Inferior parietal cortex (tissue), 1 donor: Measurements from ENCODE around the gene TSPAN18.

Experiments
- DNase-seq: peaks from one replicate; pipeline ENCODE4 v3.0.0-alpha.2; 2016; ENCODE audit errors: extremely low spot score

The TSPAN18 gene

DNA sequence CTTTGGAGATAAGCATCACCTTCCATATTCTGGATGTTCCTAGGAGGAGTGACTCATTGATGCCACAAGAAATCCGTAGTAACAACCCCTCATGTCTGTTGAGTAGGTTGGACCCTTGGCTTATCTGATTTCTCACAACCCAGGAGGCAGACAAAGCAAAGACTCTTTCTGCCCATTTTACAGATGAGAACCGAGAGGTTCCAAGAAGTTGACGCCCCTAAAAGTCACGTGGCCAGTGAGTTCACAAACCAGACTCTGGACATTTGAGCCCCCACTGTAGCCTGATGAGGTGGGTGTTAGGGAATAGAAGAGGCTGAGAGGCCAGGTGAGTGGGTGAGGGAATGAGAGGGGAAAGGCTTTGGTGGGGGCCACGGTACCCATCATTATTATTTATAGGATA, 70.3 kb downstream of the TSPAN18 start:
- DNase-seq: no peak

DNA sequence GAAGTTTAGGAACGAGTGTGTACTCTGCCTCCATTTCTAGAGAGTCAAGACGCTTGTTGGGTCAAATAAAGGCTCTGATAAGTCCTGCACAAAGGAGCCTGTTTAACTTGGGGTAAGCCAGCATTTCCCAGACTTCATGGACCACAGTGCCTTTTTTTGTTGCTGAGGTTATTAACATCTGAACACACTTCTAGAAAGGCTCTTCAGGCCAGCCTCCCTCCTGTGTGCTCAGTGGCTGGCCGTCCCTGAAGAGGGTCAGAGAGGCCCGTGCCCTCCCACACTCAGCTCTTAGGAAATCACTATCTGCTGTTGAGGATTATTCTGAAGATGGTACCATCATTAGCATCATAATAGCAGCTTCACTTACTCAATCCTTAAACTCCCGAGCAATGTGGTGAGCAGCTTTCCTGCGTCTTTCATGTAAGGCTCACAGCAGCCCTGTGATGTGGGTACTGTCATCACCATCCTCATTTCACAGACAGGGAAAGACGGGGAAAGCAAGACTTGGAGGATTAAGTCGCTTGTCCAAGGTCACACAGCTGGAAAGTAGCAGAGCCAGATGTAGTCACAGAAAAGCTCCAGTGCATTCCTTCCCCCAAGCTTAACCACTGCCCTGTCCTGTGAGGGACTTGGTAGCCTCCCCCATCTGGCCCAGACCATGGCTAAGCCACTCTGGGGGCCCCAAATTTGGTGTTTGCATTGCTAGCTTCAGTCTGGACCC, 71.3 kb downstream of the TSPAN18 start:
- no peak for DNase-seq

DNA sequence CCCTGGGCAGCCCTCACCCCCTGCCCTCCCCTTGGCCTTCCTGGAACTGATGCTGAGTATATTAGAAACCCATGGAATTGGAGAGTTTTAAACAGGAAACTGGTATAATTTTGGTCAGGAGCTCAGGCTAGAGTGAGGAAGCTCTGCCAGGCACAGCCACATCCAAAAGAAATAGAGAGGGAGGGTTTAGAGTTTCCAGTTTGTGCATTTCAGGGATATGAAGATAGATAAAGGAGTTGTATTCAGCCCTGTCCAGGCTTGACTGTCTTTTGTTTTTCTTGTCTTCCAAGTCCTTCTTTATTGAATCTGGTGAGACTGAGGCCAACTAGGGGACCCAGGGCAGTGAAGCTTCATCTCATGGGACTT, 71.8 kb downstream of the TSPAN18 start:
- no peak for DNase-seq

DNA sequence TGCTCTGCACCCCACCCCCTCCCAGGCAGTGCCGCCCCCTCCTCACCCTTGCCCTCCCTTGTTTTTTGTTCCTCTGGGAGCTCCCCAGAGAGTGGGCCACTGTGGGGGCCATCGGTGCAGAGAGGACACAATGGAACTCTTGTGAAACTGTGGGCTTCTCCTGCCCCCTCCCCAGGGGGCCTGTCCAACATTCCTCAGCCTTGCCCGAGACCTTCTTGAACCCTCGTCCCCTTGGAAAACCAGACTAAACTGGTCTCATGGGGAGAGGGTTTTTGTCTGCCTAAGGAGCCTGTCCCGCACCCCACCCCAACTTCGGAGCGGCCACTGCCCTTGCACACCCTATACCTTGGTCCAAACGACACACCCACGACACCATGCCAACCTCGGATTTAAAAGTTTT, 72.2 kb downstream of the TSPAN18 start:
- DNase-seq: no peak

DNA sequence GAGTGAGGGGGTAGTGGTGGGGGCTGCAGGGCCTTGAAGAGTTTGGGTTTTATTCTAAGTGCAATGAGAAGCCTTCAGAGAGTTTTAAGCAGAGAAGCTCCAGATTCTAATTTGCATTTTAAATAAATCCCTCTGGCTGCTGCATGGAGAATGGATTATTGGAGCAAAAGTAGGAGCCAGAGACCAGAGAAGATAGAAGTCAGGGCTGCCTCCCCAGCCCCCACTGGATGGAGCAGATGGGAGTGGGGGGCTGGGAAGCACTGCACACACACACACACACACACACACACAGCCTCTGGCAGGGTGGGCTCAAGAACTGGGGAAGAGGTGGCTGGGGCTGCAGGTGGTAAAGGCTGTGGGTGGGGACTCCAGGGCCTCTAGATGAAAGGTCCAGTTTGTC, 75.6 kb downstream of the TSPAN18 start:
- DNase-seq: no peak

DNA sequence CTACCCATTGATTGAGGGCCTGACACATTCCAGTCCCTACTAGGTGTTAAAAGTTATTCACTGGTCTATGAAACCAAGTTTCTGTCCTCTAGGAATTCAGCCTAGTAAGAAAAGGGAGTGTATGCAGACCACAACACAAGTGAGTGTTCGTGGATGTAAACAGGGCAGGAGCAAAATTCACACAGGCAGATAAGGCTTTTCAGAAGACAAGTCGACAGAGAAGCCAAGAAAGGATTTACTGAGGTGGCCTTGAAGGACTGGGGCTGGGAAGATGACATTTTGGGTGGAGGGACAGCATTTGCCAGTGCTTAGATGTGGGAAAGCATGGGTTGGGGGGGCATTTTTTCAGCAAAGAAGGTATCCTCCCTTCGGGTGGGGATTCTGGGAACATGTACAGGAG, 76.2 kb downstream of the TSPAN18 start:
- no peak for DNase-seq

DNA sequence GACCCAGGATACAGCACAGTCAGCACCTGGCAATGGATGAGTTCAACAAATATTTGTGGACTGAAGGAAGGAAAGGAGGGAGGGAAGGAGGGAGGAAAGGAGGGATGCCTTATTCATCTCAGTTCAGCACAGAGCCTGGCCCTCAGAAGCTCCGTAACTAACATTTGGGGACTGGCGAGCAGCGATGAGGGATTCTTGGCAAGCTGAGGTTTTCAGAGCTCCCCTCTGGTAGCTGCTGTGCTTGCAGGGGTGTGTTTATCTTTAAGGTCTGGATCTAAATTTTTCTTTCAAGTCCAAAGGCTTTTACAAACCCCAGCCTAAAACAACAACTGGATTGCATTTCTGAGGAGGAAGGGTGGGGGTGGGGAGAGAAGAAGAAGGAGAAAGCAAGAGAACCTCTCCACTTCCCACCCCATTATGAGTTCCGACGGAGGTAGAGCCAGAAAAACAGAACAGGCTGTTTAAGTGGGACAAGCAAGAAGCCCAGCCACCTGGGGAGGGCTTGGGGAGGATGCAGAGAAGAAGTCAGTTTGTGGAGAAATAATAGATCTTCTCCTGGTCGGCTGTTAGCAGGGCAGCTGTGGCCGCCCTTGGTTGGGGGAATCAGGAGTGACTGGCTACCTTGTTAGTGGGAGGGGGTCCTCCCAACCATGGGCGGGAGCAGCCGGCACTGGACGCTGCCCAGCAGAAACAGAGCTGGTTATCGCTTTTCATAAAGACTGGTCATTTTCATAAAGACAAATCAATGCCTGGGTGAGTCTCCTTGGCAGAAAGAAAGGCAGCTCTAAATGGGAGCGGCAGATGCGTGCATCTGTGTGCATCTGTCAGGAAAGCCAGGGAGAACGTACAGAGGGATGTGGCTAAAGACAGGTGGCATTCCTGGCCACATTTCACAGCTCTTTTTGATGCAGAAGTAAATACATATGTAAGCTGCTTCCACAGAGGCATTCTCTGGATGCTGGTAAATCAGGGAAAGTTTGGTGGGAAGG, 78.0 kb downstream of the TSPAN18 start:
- DNase-seq: no peak

DNA sequence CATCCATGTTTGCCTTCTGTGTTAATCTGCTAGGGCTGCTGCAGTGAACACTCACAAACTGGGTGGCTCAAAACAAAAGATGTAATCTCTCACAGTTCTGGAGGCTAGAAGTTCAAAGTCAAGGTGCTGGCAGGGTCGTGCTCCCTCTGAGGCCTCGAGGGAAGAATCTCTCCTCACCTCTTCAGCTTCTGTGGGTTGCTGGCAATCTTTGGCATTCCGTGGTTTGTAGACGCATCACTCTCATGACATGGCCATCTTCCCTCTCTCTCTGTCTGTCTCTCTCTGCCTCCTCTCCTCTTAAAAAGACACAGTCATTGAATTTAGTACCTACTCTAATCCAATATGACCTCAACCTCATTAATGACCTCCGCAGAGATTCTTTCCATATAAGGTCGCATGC, 78.8 kb downstream of the TSPAN18 start:
- DNase-seq: no peak

DNA sequence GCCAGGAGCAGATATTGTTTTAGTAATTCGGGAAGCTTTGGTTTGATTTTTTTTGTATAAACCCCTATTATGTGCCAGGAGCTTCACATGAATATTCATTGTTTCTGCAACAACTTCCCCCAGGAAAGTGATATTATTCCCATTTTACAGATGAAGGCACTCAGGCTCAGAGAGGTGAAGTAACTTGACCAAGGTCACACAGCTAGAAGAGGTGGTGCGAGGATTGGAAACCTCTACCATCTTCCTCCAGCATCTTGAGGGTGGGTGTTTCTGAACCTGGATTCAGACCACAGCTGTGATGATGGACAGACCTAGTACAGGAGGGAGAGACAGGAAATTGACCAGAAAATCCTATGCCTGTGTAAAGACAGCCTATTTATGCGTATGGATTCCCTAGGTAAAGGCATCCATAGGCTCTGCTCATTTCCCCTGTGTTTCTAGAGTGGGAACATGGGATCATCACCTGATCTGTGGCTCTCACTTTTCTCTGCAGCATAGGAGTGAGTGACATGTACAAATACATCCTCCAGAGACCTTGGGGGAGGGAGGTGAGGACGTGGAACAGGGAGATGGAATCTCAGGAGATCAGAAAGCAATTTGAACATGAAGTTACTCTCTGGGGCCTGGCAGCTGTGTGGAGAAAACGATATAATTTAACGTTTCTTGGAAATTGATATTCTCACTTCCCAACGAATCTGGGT, 81.4 kb downstream of the TSPAN18 start:
- DNase-seq: no peak

DNA sequence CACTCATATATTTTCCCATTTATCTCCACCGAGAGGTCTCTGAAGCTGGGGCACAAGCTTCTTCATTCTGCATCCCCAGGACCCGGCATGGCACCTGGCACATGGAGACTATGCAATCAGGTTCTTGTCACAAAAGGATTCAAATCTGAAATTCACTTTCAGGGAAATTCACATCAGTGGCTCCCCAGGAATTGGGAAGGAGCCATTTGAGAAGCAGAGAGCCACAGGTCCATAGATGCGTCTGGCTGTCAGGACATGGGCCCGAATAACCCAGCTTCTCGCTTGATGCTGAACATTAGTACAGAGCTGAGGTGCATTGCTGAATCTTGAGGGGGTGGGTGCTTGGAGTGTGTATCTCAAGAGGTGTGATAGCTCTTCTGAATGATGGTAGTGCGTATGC, 82.5 kb downstream of the TSPAN18 start:
- DNase-seq: no peak

DNA sequence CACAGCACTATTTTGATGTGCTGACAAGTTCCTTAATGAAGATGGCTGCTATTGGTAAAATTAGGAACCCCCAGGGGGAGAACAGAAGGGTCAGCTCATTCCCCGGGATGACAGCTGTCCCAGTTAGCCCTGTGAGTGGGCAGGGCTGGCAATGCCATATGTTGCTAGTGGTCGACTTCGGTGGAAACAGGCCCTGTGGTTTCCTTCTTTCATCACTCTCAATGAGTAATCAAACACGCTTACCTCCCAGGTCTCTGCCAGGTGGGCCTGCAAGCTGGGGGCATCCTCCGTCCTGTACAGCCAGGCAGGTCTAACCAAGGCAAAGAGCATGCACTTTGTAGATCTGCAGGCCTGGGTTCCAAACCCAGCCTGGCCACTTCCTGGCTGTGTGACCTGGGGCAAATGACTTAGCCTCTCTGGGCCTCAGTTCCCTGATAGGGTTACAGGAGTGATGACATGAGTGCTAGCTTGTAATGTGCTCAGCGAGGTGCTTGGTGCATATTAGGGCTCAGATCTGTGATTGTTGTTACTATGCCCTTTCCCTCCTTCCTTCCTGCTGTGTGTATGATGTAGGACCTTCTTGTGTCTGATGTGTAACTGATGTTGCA, 85.2 kb downstream of the TSPAN18 start:
- DNase-seq: no peak

DNA sequence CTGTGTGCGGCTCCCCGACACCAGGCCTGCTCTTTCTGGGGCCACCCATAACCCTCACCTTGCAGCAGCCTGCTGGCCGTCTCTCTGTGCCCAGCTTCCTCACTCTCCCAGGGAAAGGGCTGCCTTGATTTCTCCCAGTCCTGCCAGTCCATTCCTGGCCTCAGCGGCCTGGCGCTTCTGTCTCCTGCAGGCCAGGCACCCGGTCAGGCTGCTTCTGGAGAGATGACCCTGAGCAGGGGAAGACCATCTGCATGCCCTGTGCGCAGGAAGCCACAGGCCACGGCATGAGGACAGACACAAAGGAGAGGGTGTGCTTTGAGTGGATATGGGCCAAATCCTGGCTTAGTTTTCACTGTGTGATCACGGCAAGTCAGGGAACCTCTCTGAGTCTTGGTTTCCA, 86.2 kb downstream of the TSPAN18 start:
- no peak for DNase-seq

DNA sequence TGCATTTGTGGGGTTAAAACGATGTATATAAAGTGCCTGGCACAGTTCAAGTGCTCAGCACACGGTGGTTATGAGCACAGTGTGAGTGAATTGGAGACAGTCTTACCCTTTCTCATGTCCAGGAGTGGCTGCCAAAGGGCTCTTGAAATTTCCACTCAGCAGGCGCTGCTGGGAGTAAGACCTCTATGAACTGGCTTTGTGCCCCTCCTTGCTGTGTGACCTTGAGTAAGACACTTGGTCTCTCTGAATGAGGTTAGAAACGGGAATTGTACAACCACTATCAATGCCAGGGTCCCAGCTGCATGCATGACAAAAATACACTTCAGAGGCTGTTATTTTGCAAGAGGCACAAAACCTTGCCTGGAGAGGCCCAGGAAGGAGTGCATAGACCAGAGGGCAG, 86.6 kb downstream of the TSPAN18 start:
- no peak for DNase-seq

DNA sequence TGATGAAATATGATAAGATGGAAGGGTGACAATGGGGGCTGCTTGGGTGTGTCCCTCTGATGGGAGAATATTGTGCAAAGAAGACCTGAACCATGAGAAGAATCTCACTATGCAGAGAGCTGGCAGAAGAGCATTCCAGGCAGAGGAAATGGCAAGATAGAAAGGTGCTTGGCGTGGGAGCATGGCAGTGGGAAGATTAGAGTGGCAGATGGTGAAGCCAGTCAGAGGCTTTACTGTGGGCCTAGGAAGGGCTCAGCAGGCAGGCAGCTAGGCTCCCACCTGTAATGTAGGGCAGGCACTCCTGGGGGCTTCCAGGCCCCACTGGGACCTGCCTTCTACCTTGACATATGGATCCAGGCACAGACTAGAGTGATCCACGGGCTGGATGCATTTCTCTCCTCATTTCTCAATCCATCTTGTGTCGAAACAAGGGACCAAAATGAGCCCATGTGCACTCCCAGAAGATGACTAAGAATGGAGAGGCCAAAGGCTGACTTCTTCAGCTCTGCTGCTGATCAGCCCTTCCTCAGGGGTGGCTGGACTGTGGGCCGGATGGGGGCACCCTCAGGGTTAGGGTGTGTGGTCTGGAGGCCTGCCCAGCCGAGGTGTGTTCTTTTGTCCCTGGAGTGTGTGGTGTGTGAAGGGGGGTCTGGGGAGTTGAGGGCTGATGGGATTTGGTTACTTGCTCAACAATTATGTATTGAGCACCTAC, 88.3 kb downstream of the TSPAN18 start:
- no peak for DNase-seq

DNA sequence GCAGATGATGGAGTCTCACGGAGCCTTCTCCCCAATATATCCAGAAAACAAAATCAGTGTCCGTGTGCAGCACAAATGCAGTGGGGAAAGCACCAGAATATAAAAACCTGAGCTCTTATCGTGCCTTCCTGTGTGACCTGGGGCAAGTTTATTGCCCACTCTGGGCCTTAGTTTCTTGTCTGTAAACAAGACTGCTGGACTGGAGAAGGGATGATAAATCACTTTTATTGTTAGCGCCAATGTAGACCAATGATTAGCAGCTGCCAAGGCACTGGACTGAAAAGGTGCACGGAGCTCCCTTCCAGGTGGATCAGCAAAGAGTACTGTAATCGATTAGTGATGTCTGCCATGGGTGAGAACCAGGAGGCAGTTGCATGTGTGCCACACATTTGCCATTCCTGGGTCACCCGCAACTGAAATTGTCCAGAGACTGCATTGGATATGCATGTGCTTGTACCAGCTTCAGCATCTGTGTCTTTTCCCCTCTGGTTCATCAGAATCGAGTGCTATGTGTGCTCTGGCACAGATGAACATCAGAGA, 89.2 kb downstream of the TSPAN18 start:
- no peak for DNase-seq

DNA sequence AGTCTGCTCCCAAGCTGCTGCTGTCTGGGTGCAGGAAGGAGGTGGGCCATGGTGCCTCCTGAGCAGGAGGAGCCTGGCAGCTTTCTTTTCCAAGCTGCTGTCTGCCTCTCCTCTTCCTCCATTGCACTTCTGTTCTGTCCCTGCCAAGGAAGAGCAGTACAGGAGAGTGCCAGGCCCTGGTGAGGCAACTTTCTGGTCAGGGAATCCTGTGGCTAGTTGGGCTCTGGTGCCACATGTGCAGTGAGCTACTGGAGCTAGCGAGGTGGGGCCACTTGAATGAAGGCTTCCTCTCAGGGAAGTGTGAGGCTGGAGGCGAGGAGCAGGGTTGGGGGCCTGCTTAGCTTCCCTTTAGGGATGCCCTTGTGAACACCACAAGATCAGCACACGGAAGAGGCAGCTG, 90.0 kb downstream of the TSPAN18 start:
- DNase-seq: no peak

DNA sequence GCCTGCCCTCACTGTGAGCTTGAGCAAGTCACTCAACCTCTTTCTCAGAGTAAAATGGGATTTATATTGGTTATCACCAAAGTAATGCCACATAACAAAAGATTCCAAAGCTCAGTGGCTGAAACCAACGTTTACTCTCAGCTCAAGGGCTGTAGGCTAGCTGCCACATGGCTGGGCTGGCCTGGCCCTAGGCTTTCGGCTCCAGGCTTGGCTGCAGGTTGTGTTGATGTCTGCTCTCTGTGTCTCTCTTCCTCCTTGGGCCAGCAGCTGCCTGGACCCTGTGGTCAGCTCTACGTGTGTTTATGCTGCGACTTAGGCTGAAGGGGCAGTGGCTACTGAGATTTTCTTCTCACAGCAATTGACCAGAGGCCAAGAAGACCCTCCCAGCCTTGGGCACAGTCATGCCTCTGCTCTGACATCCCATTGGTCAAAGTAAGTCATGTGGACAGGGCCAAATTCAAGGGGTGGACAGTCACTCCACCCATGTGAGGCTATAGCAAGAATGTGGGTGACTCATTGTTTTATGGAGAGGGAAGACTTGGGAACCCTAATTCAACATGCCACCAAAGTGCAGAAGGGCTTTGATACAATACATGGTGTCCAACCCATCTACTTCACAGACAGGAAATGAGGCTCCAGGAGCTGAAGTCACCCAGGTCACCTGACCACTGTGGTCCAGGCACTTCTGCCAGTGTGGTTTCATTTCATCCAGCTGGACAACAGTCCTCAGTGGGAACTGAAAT, 90.6 kb downstream of the TSPAN18 start:
- no peak for DNase-seq

DNA sequence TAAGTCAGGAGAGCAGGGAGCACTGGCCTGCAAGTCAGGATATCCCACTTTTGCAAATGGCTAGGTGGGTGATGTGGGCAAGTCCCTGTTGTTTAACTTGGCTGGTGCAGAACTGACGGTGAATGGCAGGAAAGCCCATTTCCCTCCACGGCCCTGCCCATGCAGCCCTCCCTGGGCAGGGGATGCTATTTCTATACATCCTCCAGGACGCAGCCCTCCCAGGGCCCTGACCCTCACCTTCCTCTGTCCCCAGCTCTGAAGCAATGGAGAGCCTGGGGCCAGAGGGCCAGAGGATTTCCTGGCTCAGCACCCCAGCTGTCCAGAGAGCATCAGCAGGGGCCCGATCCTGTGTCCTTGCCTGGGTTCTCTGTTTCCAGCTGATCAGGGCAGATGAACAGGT, 91.3 kb downstream of the TSPAN18 start:
- DNase-seq: no peak

DNA sequence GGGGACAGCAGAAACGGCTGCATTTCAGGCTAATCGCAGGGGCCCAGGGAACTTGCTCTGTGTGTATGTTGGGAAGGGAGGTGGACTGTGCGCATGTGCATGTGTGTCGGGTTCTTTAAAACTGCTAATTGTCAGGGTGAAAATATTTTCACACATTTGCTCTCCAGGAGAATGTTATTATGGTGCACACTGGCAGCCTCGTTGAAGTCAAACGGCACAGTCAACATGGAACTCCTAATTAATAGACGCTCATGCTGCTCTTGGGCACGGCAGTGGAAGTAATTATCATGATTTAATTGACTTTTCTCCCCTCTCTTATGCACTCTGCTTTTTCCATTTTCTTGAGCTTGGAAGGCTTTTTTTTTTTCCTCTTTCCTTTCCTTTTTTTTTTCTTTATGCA, 92.6 kb downstream of the TSPAN18 start:
- DNase-seq: no peak

DNA sequence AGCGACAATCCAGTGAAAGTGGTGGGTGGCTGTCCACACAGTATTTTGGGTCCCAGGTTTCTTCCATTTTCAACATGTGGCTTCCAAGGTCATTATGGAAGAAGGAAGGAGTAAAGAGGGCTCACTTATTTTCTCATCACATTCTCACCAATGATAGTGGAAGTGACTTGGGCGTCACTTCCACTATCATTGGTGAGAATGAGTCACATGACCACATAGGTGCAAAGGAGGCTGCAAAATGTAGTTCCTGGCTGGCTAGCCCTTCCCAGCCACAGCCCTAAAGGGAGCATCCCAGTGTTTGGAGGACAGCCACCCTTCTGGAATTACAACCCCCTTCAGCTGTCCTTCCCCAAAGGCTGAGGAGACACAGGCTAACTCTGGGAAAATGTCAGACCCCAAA, 95.6 kb downstream of the TSPAN18 start:
- no peak for DNase-seq
